ENCODE measurements around the gene SUCLA2.

DNA sequence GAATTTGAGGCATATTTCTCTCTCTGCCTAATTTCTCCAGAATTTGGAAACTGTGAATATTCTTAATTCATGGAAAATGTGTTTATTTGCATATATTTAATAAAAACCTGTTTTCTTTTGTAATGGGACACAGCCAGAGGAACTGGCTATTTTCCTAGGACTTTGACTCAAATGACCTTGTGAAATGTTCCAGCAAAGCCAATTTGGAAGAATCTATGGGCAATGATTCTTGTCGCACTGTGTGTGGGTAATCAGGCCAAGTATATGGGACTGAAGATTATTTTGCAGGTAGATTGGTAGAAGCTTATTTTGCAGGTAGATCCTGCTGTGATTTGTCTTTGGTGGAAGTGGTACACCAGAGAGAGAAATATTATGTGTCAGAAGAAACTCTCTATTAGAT is 38.8 kb downstream of the SUCLA2 start:
- TF ChIP-seq POLR2AphosphoS5 (IDR thresholded peaks at IDR 0.05; ENCODE audit: low read depth, low read length) (no peak), POLR2A (IDR thresholded peaks at IDR 0.05; ENCODE audit: low read depth, low read length) (no peak), TAF1 (IDR thresholded peaks at IDR 0.05; ENCODE audit: borderline replicate concordance, low read depth, low read length) (no peak)
